Measurements from ENCODE around the gene CCRL2.
A peak's percentile ranks its signal among the peaks of the same experiment; 100 is the strongest.
"Not testable (repeated sequence)": the region's sequence is repeated elsewhere in the genome, so short reads cannot be mapped to it uniquely, and the experiment has no call there.

Gene CCRL2

GRCh38 chr3:46420931-46421330, 13.9 kb downstream of the CCRL2 start:
- TF ChIP-seq CTCF (IDR thresholded peaks at IDR 0.05) = no peak
- Histone ChIP-seq H3K9me3 (no peaks in the 10 kb centered on the region), H3K27ac (no peak overlapping the region), H3K4me3 (ENCODE audit: low read depth in 1 of 2, low read length in 1 of 2) (no peak overlapping the region), H3K27me3 (no peaks in the 10 kb centered on the region), H3K4me1 (ENCODE audit: control insufficient read depth in 1 of 2, insufficient read depth in 1 of 2, low read depth in 1 of 2, low read length in 1 of 2) (no peaks in the 10 kb centered on the region), H3K36me3 (peaks cover 100% of the 10 kb centered on the region)

GRCh38 chr3:46422617-46423016, 15.6 kb downstream of the CCRL2 start:
- Histone ChIP-seq H3K4me3 (ENCODE audit: low read depth in 1 of 2, low read length in 1 of 2) (no peak overlapping the region), H3K27me3 (no peaks in the 10 kb centered on the region), H3K9me3 (no peaks in the 10 kb centered on the region), H3K27ac (peak overlapping the region; percentile 63), H3K4me1 (ENCODE audit: control insufficient read depth in 1 of 2, insufficient read depth in 1 of 2, low read depth in 1 of 2, low read length in 1 of 2) (no peaks in the 10 kb centered on the region), H3K36me3 (peaks cover 94% of the 10 kb centered on the region)
- no peak for TF ChIP-seq CTCF (IDR thresholded peaks at IDR 0.05)

GRCh38 chr3:46423588-46423987, 16.5 kb downstream of the CCRL2 start:
- peaks cover 94% of the 10 kb centered on the region for H3K36me3 ChIP-seq
- H3K9me3 ChIP-seq = no peaks in the 10 kb centered on the region
- H3K4me1 ChIP-seq (ENCODE audit: control insufficient read depth in 1 of 2, insufficient read depth in 1 of 2, low read depth in 1 of 2, low read length in 1 of 2) = no peaks in the 10 kb centered on the region
- peak overlapping the region; percentile 63 for H3K27ac ChIP-seq
- H3K4me3 ChIP-seq (ENCODE audit: low read depth in 1 of 2, low read length in 1 of 2) = no peak overlapping the region
- TF ChIP-seq CTCF (IDR thresholded peaks at IDR 0.05) = no peak
- H3K27me3 ChIP-seq = no peaks in the 10 kb centered on the region

GRCh38 chr3:46426476-46426875, 19.4 kb downstream of the CCRL2 start:
- not testable (repeated sequence) for H3K4me3 ChIP-seq (ENCODE audit: low read depth in 1 of 2, low read length in 1 of 2); H3K4me1 ChIP-seq (ENCODE audit: control insufficient read depth in 1 of 2, insufficient read depth in 1 of 2, low read depth in 1 of 2, low read length in 1 of 2); H3K27me3 ChIP-seq; H3K9me3 ChIP-seq
- Histone ChIP-seq H3K36me3 (peaks cover 94% of the 10 kb centered on the region), H3K27ac (peak overlapping the region; percentile 63)

GRCh38 chr3:46427404-46427803, 20.3 kb downstream of the CCRL2 start:
- peak overlapping the region; percentile 88 for H3K27ac ChIP-seq
- H3K4me3 ChIP-seq (ENCODE audit: low read depth in 1 of 2, low read length in 1 of 2); H3K27me3 ChIP-seq; H3K9me3 ChIP-seq; H3K4me1 ChIP-seq (ENCODE audit: control insufficient read depth in 1 of 2, insufficient read depth in 1 of 2, low read depth in 1 of 2, low read length in 1 of 2): not testable (repeated sequence)
- peaks cover 94% of the 10 kb centered on the region for H3K36me3 ChIP-seq

- Histone ChIP-seq H3K9me3 (no peaks in the 10 kb centered on the region), H3K4me1 (ENCODE audit: control insufficient read depth in 1 of 2, insufficient read depth in 1 of 2, low read depth in 1 of 2, low read length in 1 of 2) (no peaks in the 10 kb centered on the region), H3K36me3 (peaks cover 94% of the 10 kb centered on the region), H3K27ac (peak overlapping the region; percentile 88), H3K4me3 (ENCODE audit: low read depth in 1 of 2, low read length in 1 of 2) (no peak overlapping the region), H3K27me3 (no peaks in the 10 kb centered on the region)
- TF ChIP-seq CTCF (IDR thresholded peaks at IDR 0.05) = no peak
Measured at GRCh38 chr3:46427916-46428833, 21.1 kb downstream of the CCRL2 start.
